ENCODE results near the gene BOC.

BOC gene

DNA sequence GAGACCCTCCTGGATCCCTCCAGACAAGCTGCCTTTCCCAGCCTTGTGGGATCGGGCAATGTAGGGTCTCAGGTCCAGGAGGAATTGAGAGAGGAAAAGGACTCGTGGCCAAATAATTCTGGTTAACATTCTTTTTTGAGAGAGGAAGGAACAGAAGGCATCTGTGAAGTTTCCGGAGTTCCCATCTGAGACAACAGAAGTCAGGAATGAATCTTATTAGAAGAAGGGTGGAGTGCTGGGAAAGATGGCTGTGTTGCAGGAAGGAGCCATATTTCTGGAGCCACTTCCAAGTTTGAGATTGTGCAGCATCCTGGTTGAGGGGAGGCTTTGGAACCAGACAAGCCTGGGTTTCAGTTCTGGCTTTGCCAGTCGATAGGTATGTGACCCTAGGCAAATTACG is 9.4 kb downstream of the BOC start:
- Histone ChIP-seq H3K4me1 (ENCODE audit: control insufficient read depth, insufficient read depth, low read length) (peaks cover 23% of the 10 kb centered on the region), H3K27ac (ENCODE audit: low read depth, low read length) (peak overlapping the region; percentile 33), H3K9ac (ENCODE audit: low read length) (no peak overlapping the region), H3K4me3 (ENCODE audit: low read length) (no peak overlapping the region), H3K36me3 (ENCODE audit: control insufficient read depth, insufficient read depth, low read length) (no peaks in the 10 kb centered on the region), H3K27me3 (ENCODE audit: control insufficient read depth, insufficient read depth, low read length) (no peaks in the 10 kb centered on the region)

- Histone ChIP-seq H3K4me3 (ENCODE audit: low read length) (no peak overlapping the region), H3K9ac (ENCODE audit: low read length) (no peak overlapping the region), H3K36me3 (ENCODE audit: control insufficient read depth, insufficient read depth, low read length) (no peaks in the 10 kb centered on the region), H3K27me3 (ENCODE audit: control insufficient read depth, insufficient read depth, low read length) (no peaks in the 10 kb centered on the region), H3K4me1 (ENCODE audit: control insufficient read depth, insufficient read depth, low read length) (peaks cover 23% of the 10 kb centered on the region), H3K27ac (ENCODE audit: low read depth, low read length) (peak overlapping the region; percentile 16)
Observed at GRCh38 chr3:113221721-113222257, 10.4 kb downstream of the BOC start.

- Histone ChIP-seq H3K27me3 (ENCODE audit: control insufficient read depth, insufficient read depth, low read length) (no peaks in the 10 kb centered on the region), H3K27ac (ENCODE audit: low read depth, low read length) (peak overlapping the region; percentile 47), H3K36me3 (ENCODE audit: control insufficient read depth, insufficient read depth, low read length) (no peaks in the 10 kb centered on the region), H3K4me1 (ENCODE audit: control insufficient read depth, insufficient read depth, low read length) (peaks cover 23% of the 10 kb centered on the region), H3K4me3 (ENCODE audit: low read length) (no peak overlapping the region), H3K9ac (ENCODE audit: low read length) (no peak overlapping the region)
Observed at GRCh38 chr3:113222451-113223086, 11.2 kb downstream of the BOC start.

GRCh38 chr3:113223475-113224281 is 12.3 kb downstream of the BOC start:
- H3K27ac ChIP-seq (ENCODE audit: low read depth, low read length) = no peak overlapping the region
- no peak overlapping the region for H3K4me3 ChIP-seq (ENCODE audit: low read length)
- H3K27me3 ChIP-seq (ENCODE audit: control insufficient read depth, insufficient read depth, low read length) = no peaks in the 10 kb centered on the region
- no peaks in the 10 kb centered on the region for H3K36me3 ChIP-seq (ENCODE audit: control insufficient read depth, insufficient read depth, low read length)
- H3K4me1 ChIP-seq (ENCODE audit: control insufficient read depth, insufficient read depth, low read length) = peaks cover 33% of the 10 kb centered on the region
- no peak overlapping the region for H3K9ac ChIP-seq (ENCODE audit: low read length)

DNA sequence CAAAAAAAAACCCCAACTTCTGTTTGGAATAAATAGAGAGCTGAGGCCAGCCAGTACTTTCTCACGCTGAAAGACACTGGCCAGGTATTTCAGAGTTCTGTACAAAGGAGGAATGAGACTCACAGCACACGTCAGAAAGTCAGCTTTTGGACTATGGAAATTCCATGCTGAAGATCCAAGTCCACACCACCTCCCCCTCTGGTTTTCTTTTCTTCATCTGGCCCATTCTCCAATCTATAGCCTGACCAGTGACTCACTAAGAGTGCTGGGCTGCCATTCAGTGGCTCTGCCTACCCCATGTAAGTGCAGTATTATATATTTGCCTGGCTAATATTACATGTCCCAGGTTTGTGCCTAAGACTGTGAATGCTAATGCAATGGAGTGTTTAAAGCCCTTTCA is 13.9 kb downstream of the BOC start:
- Histone ChIP-seq H3K27ac (ENCODE audit: low read depth, low read length) (no peak overlapping the region), H3K4me1 (ENCODE audit: control insufficient read depth, insufficient read depth, low read length) (peaks cover 35% of the 10 kb centered on the region), H3K9ac (ENCODE audit: low read length) (no peak overlapping the region), H3K36me3 (ENCODE audit: control insufficient read depth, insufficient read depth, low read length) (no peaks in the 10 kb centered on the region), H3K4me3 (ENCODE audit: low read length) (no peak overlapping the region), H3K27me3 (ENCODE audit: control insufficient read depth, insufficient read depth, low read length) (no peaks in the 10 kb centered on the region)

- Histone ChIP-seq H3K4me3 (ENCODE audit: low read length) (no peak overlapping the region), H3K36me3 (ENCODE audit: control insufficient read depth, insufficient read depth, low read length) (no peaks in the 10 kb centered on the region), H3K9ac (ENCODE audit: low read length) (no peak overlapping the region), H3K27ac (ENCODE audit: low read depth, low read length) (no peak overlapping the region), H3K4me1 (ENCODE audit: control insufficient read depth, insufficient read depth, low read length) (peaks cover 32% of the 10 kb centered on the region), H3K27me3 (ENCODE audit: control insufficient read depth, insufficient read depth, low read length) (no peaks in the 10 kb centered on the region)
Observed at GRCh38 chr3:113226491-113226890, 15.1 kb downstream of the BOC start.

- H3K9ac ChIP-seq (ENCODE audit: low read length) = no peak overlapping the region
- H3K4me1 ChIP-seq (ENCODE audit: control insufficient read depth, insufficient read depth, low read length) = peaks cover 33% of the 10 kb centered on the region
- H3K27me3 ChIP-seq (ENCODE audit: control insufficient read depth, insufficient read depth, low read length) = no peaks in the 10 kb centered on the region
- no peak overlapping the region for H3K4me3 ChIP-seq (ENCODE audit: low read length)
- peak overlapping the region; percentile 9 for H3K27ac ChIP-seq (ENCODE audit: low read depth, low read length)
- H3K36me3 ChIP-seq (ENCODE audit: control insufficient read depth, insufficient read depth, low read length) = no peaks in the 10 kb centered on the region
Observed at GRCh38 chr3:113227146-113227545, 15.8 kb downstream of the BOC start.

DNA sequence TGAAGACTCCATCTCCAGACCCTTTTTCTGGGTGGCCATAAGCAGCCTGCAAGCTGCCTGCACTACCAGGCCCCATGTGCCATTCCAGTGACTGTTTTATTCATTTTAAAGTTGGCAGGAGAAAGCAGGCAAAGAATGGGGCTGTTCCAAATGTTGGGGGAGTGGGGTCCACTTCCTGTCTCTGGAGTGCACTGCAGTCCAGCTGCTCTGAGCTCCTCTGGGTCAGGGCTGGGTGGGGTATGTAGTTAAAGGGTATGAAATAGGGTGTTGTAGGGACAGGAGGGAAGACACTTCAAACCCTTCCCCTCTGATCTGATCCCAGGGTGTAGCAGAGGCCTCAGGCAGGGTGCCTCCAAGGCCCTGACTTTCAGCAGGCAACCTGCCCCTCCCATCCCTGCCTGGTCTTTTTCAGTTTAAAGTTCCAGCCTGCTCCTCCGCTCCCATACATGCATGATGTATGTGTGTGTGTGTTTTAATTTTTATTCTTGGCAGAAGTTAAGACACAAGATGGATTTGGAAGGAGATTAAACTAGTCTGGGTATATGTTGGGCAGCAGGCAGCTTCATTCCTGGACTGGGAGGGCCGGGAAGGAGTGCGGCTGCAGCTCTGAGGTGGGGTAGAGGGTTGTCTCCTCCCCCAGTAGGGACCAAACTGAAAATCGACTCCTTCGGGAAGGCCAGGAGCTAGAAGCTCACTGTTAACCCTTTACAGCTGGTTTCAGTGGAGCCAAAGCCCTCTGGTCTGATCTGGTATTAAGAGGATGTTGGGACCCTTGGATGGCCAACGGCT is 17.3 kb downstream of the BOC start:
- Histone ChIP-seq H3K4me1 (ENCODE audit: control insufficient read depth, insufficient read depth, low read length) (peaks cover 28% of the 10 kb centered on the region), H3K9ac (ENCODE audit: low read length) (no peak overlapping the region), H3K4me3 (ENCODE audit: low read length) (no peak overlapping the region), H3K36me3 (ENCODE audit: control insufficient read depth, insufficient read depth, low read length) (no peaks in the 10 kb centered on the region), H3K27me3 (ENCODE audit: control insufficient read depth, insufficient read depth, low read length) (no peaks in the 10 kb centered on the region), H3K27ac (ENCODE audit: low read depth, low read length) (peak overlapping the region; percentile 47)

- Histone ChIP-seq H3K27ac (ENCODE audit: low read depth, low read length) (peak overlapping the region; percentile 27), H3K4me3 (ENCODE audit: low read length) (no peak overlapping the region), H3K36me3 (ENCODE audit: control insufficient read depth, insufficient read depth, low read length) (no peaks in the 10 kb centered on the region), H3K27me3 (ENCODE audit: control insufficient read depth, insufficient read depth, low read length) (no peaks in the 10 kb centered on the region), H3K4me1 (ENCODE audit: control insufficient read depth, insufficient read depth, low read length) (peaks cover 43% of the 10 kb centered on the region), H3K9ac (ENCODE audit: low read length) (no peak overlapping the region)
Observed at GRCh38 chr3:113231391-113231790, 20.0 kb downstream of the BOC start.

- H3K27ac ChIP-seq (ENCODE audit: low read depth, low read length) = peak overlapping the region; percentile 27
- no peaks in the 10 kb centered on the region for H3K36me3 ChIP-seq (ENCODE audit: control insufficient read depth, insufficient read depth, low read length)
- H3K9ac ChIP-seq (ENCODE audit: low read length) = no peak overlapping the region
- H3K4me1 ChIP-seq (ENCODE audit: control insufficient read depth, insufficient read depth, low read length) = peaks cover 43% of the 10 kb centered on the region
- no peak overlapping the region for H3K4me3 ChIP-seq (ENCODE audit: low read length)
- no peaks in the 10 kb centered on the region for H3K27me3 ChIP-seq (ENCODE audit: control insufficient read depth, insufficient read depth, low read length)
Observed at GRCh38 chr3:113231827-113232253, 20.5 kb downstream of the BOC start.

DNA sequence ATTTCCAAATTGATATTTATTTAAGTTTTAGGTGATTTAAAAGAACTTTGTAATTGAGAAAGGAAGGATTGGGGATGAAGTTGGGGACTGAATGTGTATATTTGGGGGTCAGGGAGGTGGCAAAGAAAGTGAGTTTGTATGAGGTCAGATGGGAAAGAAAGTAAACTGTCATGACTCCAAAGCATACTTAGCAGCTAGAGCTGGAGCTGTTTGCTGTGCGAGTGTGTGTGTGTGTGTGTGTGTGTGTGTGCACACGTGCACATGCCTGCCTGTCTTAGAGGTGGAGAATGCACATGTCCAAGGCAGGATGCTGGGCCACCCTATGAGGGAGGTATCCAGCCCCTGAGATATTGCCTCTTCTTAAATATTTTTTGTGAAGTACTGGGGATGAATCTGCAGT is 21.0 kb downstream of the BOC start:
- H3K4me3 ChIP-seq (ENCODE audit: low read length) = no peak overlapping the region
- H3K9ac ChIP-seq (ENCODE audit: low read length) = no peak overlapping the region
- H3K27ac ChIP-seq (ENCODE audit: low read depth, low read length) = peak overlapping the region; percentile 21
- peaks cover 43% of the 10 kb centered on the region for H3K4me1 ChIP-seq (ENCODE audit: control insufficient read depth, insufficient read depth, low read length)
- no peaks in the 10 kb centered on the region for H3K27me3 ChIP-seq (ENCODE audit: control insufficient read depth, insufficient read depth, low read length)
- no peaks in the 10 kb centered on the region for H3K36me3 ChIP-seq (ENCODE audit: control insufficient read depth, insufficient read depth, low read length)

DNA sequence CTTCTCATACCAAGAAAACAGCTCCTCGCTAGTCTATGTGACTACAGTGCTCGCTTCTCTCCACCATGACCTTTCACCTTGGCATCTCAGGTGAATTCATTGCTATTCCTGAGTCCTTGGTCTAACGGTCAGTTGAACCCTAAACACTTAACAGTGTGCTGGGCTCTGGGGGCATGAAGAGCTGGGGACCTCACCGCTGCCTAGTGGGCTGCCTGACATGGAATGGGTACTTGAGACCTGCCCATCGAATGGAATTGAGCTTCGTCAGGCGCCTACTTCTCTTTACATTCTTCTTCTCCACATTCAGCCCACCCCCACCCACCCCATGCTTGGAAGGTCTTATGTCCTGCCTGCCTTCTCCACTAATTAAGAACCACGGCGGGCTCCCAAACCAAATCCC is 22.1 kb downstream of the BOC start:
- Histone ChIP-seq H3K27ac (ENCODE audit: low read depth, low read length) (no peak overlapping the region), H3K4me1 (ENCODE audit: control insufficient read depth, insufficient read depth, low read length) (peaks cover 35% of the 10 kb centered on the region), H3K9ac (ENCODE audit: low read length) (no peak overlapping the region), H3K27me3 (ENCODE audit: control insufficient read depth, insufficient read depth, low read length) (no peaks in the 10 kb centered on the region), H3K4me3 (ENCODE audit: low read length) (no peak overlapping the region), H3K36me3 (ENCODE audit: control insufficient read depth, insufficient read depth, low read length) (no peaks in the 10 kb centered on the region)

Data from rectal smooth muscle tissue (tissue), 1 donor.